Activated naive CD4-positive, alpha-beta T cell treated with anti-CD3 and anti-CD28 coated beads, Interleukin-2, amount 50 U/mL, for 72 hours (primary cell): ENCODE data around the gene RGL1. TPM values are rescaled to one million over a fixed set of nuclear protein-coding genes. Genes with fewer than 3 reads are reported as not detected.

ENCODE experiments used
- ATAC-seq, 2 donors: fragments of 150-1000 bp; cut with Tn5 transposase; 2 replicates each; pipeline ENCODE4 v1.10.0; 2021; ENCODE audit warnings: mild to moderate bottlenecking in 2 of 2, moderate library complexity in 2 of 2
- DNase-seq, 2 donors: peaks; one replicate each; pipeline ENCODE4 v3.0.0; 2021 to 2022; ENCODE audit warnings: low spot score in 2 of 2
- H3K27ac Mint-ChIP-seq, 2 donors: one replicate each; pipeline ENCODE4 v1.8.0; 2022; ENCODE audit warnings: mild to moderate bottlenecking in 2 of 2, mixed read lengths in 2 of 2
- H3K36me3 Mint-ChIP-seq, 2 donors: one replicate each; pipeline ENCODE4 v1.8.0; 2022; ENCODE audit warnings: mixed read lengths in 2 of 2
- H3K9me3 Mint-ChIP-seq, 2 donors: one replicate each; pipeline ENCODE4 v1.8.0; 2022; ENCODE audit warnings: mixed read lengths in 2 of 2
- total RNA-seq, 2 donors: library from RNA; stranded (reverse); gene quantifications; one replicate each; pipeline ENCODE4 v1.2.3, GENCODE V29; 2022

The RGL1 gene
- total RNA-seq, 2 donors from 2014 or later, result 3.2 TPM

- Mint-ChIP-seq H3K36me3 (no peaks in the 10 kb centered on the region), H3K27ac (no peak overlapping the region), H3K9me3 (no peaks in the 10 kb centered on the region)
- no peak for DNase-seq
- ATAC-seq, result no peak
These were observed 127.5 kb downstream of the RGL1 start for GRCh38 chr1:183932412-183932811.

- Mint-ChIP-seq H3K9me3 (no peaks in the 10 kb centered on the region), H3K27ac (peak overlapping the region in 1 of 2 donors; percentile 73), H3K36me3 (no peaks in the 10 kb centered on the region)
- ATAC-seq (no peak), DNase-seq (no peak)
These were observed 128.7 kb downstream of the RGL1 start for GRCh38 chr1:183933528-183934179.

- no peaks in the 10 kb centered on the region for H3K36me3 Mint-ChIP-seq
- no peak overlapping the region for H3K27ac Mint-ChIP-seq
- DNase-seq (no peak), ATAC-seq (peak in 1 of 2 donors; percentile 28)
- H3K9me3 Mint-ChIP-seq, result no peaks in the 10 kb centered on the region
These were observed 129.4 kb downstream of the RGL1 start for GRCh38 chr1:183934314-183934713.

GRCh38 chr1:183936009-183936408 is 131.1 kb downstream of the RGL1 start:
- ATAC-seq, result no peak
- no peak overlapping the region for H3K27ac Mint-ChIP-seq
- DNase-seq, result no peak

GRCh38 chr1:183936791-183937190 is 131.9 kb downstream of the RGL1 start:
- DNase-seq, result no peak
- H3K27ac Mint-ChIP-seq, result no peak overlapping the region

More at GRCh38 chr1:183936009-183936408, 131.1 kb downstream of the RGL1 start:
- H3K9me3 Mint-ChIP-seq, result no peaks in the 10 kb centered on the region
- H3K36me3 Mint-ChIP-seq, result no peaks in the 10 kb centered on the region

GRCh38 chr1:183937611-183938010 is 132.7 kb downstream of the RGL1 start:
- ATAC-seq (no peak), DNase-seq (no peak)
- Mint-ChIP-seq H3K9me3 (no peaks in the 10 kb centered on the region), H3K36me3 (no peaks in the 10 kb centered on the region), H3K27ac (no peak overlapping the region)

More at GRCh38 chr1:183936791-183937190, 131.9 kb downstream of the RGL1 start:
- no peak for ATAC-seq
- Mint-ChIP-seq H3K9me3 (no peaks in the 10 kb centered on the region), H3K36me3 (no peaks in the 10 kb centered on the region)

- no peak for DNase-seq
- Mint-ChIP-seq H3K36me3 (no peaks in the 10 kb centered on the region), H3K27ac (no peak overlapping the region), H3K9me3 (no peaks in the 10 kb centered on the region)
- ATAC-seq, result no peak
These were observed 136.1 kb downstream of the RGL1 start for GRCh38 chr1:183941001-183941400.

- DNase-seq (no peak), ATAC-seq (peak in 1 of 2 donors; percentile 45)
- Mint-ChIP-seq H3K36me3 (no peaks in the 10 kb centered on the region), H3K27ac (no peak overlapping the region), H3K9me3 (no peaks in the 10 kb centered on the region)
These were observed 138.2 kb downstream of the RGL1 start for GRCh38 chr1:183942933-183943693.

- Mint-ChIP-seq H3K9me3 (no peaks in the 10 kb centered on the region), H3K27ac (no peak overlapping the region), H3K36me3 (no peaks in the 10 kb centered on the region)
- no peak for ATAC-seq
- DNase-seq, result no peak
These were observed 140.8 kb downstream of the RGL1 start for GRCh38 chr1:183945428-183946319.

GRCh38 chr1:183946320-183946613 is 141.3 kb downstream of the RGL1 start:
- DNase-seq (no peak), ATAC-seq (no peak)
- Mint-ChIP-seq H3K36me3 (no peaks in the 10 kb centered on the region), H3K27ac (no peak overlapping the region), H3K9me3 (peaks cover 0 to 5% of the 10 kb centered on the region in 2 donors)

GRCh38 chr1:183947988-183948387 is 143.1 kb downstream of the RGL1 start:
- Mint-ChIP-seq H3K36me3 (peaks cover 0 to 4% of the 10 kb centered on the region in 2 donors), H3K27ac (no peak overlapping the region), H3K9me3 (peaks cover 0 to 5% of the 10 kb centered on the region in 2 donors)
- DNase-seq, result no peak
- no peak for ATAC-seq

GRCh38 chr1:183952101-183952500 is 147.2 kb downstream of the RGL1 start:
- no peak for DNase-seq
- peaks cover 0 to 4% of the 10 kb centered on the region in 2 donors for H3K36me3 Mint-ChIP-seq
- H3K9me3 Mint-ChIP-seq, result peaks cover 0 to 5% of the 10 kb centered on the region in 2 donors
- peak overlapping the region in 1 of 2 donors; percentile 20 for H3K27ac Mint-ChIP-seq
- ATAC-seq, result no peak

GRCh38 chr1:183953031-183953430 is 148.1 kb downstream of the RGL1 start:
- ATAC-seq (no peak), DNase-seq (no peak)
- Mint-ChIP-seq H3K36me3 (peaks cover 0 to 4% of the 10 kb centered on the region in 2 donors), H3K27ac (peak overlapping the region in 1 of 2 donors; percentile 20), H3K9me3 (peaks cover 0 to 5% of the 10 kb centered on the region in 2 donors)

GRCh38 chr1:183954496-183954895 is 149.6 kb downstream of the RGL1 start:
- Mint-ChIP-seq H3K27ac (no peak overlapping the region), H3K36me3 (peaks cover 0 to 4% of the 10 kb centered on the region in 2 donors), H3K9me3 (peaks cover 0 to 5% of the 10 kb centered on the region in 2 donors)
- DNase-seq (no peak), ATAC-seq (no peak)

GRCh38 chr1:183956559-183957188 is 151.8 kb downstream of the RGL1 start:
- ATAC-seq (peak; percentile 98 to 99), DNase-seq (peak; percentile 52 to 70)
- Mint-ChIP-seq H3K27ac (no peak overlapping the region), H3K9me3 (no peaks in the 10 kb centered on the region), H3K36me3 (peaks cover 0 to 4% of the 10 kb centered on the region in 2 donors)

GRCh38 chr1:183957216-183957830 is 152.4 kb downstream of the RGL1 start:
- ATAC-seq, result no peak
- Mint-ChIP-seq H3K36me3 (peaks cover 0 to 2% of the 10 kb centered on the region in 2 donors), H3K9me3 (peaks cover 0 to 1% of the 10 kb centered on the region in 2 donors), H3K27ac (no peak overlapping the region)
- DNase-seq, result no peak
